ENCODE data around the gene PMS2.

Gene PMS2

DNA sequence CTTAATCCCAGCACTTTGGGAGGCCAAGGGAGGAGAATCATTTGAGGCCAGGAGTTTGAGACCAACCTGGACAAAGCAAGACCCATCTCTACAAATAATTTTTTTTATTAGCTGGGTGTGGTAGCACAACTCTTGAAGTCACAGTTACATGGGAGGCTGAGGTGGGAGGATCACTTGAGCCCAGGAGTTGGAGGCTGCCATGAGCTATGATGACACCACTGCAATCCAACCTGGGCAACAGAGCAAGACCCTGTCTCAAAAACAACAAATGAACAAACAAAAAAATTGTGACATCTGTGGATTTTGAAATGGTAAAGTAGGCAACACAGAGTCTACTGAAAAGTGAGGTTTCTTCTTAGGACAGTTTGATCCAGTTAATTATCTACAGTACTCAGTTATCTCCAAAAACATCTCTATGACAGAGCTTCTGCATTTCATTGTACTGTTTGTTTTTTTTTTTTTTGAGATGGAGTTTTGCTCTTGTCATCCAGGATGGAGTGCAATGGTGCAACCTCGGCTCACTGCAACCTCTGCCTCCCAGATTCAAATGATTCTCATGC is 19.0 kb upstream of the PMS2 start:
- no peak overlapping the region for H4K91ac ChIP-seq (ENCODE audit: low read depth, low read length)
- H3K4me3 ChIP-seq (ENCODE audit: low read depth, low read length) = no peak overlapping the region
- H3K9me3 ChIP-seq (ENCODE audit: insufficient read depth, low read depth, low read length) = no peaks in the 10 kb centered on the region
- no peak overlapping the region for H2BK120ac ChIP-seq (ENCODE audit: insufficient read depth, low read length, poor library complexity)
- H4K12ac ChIP-seq (ENCODE audit: low read depth, low read length) = no peak overlapping the region
- no peak overlapping the region for H4K8ac ChIP-seq (ENCODE audit: low read depth, low read length)
- no peak for DNase-seq
- H3K14ac ChIP-seq (ENCODE audit: low read length) = no peak overlapping the region
- no peak overlapping the region for H2BK12ac ChIP-seq (ENCODE audit: low read length)
- no peaks in the 10 kb centered on the region for H3K79me2 ChIP-seq (ENCODE audit: control insufficient read depth, insufficient read depth, low read length, poor library complexity)
- peaks cover 53 to 70% of the 10 kb centered on the region in 2 experiments for H3K36me3 ChIP-seq (ENCODE audit: control insufficient read depth in 1 of 2, insufficient read depth in 2 of 2, low read length in 2 of 2)
- no peak overlapping the region for H3K4ac ChIP-seq (ENCODE audit: low read depth, low read length)
- no peaks in the 10 kb centered on the region for H3K79me1 ChIP-seq (ENCODE audit: low read length)
- H3K23ac ChIP-seq (ENCODE audit: low read length) = no peak overlapping the region
- H3K9ac ChIP-seq (ENCODE audit: low read length) = no peak overlapping the region
- no peak overlapping the region for H2AFZ ChIP-seq (ENCODE audit: insufficient read depth, low read length, poor library complexity)
- no peak overlapping the region for H3K27ac ChIP-seq (ENCODE audit: low read depth, low read length)
- H2AK5ac ChIP-seq (ENCODE audit: low read length) = no peak overlapping the region
- no peak overlapping the region for H3K18ac ChIP-seq (ENCODE audit: low read length)
- H2BK5ac ChIP-seq (ENCODE audit: low read depth, low read length, poor library complexity) = no peak overlapping the region
- WGBS (ENCODE audit: extremely low coverage, insufficient coverage, insufficient read length) = no CpG with 5 or more reads among the region's 1 CpG
- no peak overlapping the region for H3K4me2 ChIP-seq (ENCODE audit: low read length)
- H3K27me3 ChIP-seq (ENCODE audit: insufficient read depth, low read length) = no peaks in the 10 kb centered on the region
- peaks cover 0 to 3% of the 10 kb centered on the region in 2 experiments for H3K4me1 ChIP-seq (ENCODE audit: control insufficient read depth in 1 of 2, insufficient read depth in 2 of 2, low read length in 2 of 2)

DNA sequence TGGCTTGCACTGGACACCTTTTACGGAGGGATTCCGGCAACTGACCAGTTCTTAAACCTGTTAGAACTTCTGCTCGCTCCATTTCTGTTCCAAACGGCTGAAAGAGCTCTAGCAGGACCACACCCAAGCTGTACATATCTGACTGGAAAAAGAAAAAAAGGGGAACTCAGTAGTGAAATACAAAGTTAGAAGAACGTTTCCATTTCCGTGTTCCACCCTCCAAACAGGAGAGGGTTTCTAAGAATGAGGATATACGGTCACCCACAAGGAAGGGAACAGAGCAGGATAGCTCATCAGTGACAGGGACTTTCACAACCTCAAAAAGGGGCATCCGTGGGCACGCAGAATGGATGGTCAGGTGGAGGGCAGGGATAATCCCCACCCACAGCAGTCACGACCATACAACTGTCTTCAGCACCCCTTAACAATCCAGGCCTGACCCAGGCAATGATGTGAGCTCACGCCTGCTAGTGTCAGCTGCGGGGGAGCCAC is 18.0 kb upstream of the PMS2 start:
- Histone ChIP-seq H2BK12ac (ENCODE audit: low read length) (no peak overlapping the region), H3K4me2 (ENCODE audit: low read length) (no peak overlapping the region), H2BK120ac (ENCODE audit: insufficient read depth, low read length, poor library complexity) (no peak overlapping the region), H3K4ac (ENCODE audit: low read depth, low read length) (no peak overlapping the region), H3K14ac (ENCODE audit: low read length) (no peak overlapping the region), H3K27me3 (ENCODE audit: insufficient read depth, low read length) (no peaks in the 10 kb centered on the region), H4K12ac (ENCODE audit: low read depth, low read length) (no peak overlapping the region), H3K36me3 (ENCODE audit: control insufficient read depth in 1 of 2, insufficient read depth in 2 of 2, low read length in 2 of 2) (peaks cover 59 to 76% of the 10 kb centered on the region in 2 experiments), H2BK5ac (ENCODE audit: low read depth, low read length, poor library complexity) (no peak overlapping the region), H2AFZ (ENCODE audit: insufficient read depth, low read length, poor library complexity) (no peak overlapping the region), H3K79me2 (ENCODE audit: control insufficient read depth, insufficient read depth, low read length, poor library complexity) (no peaks in the 10 kb centered on the region), H3K4me1 (ENCODE audit: control insufficient read depth in 1 of 2, insufficient read depth in 2 of 2, low read length in 2 of 2) (peaks cover 0 to 3% of the 10 kb centered on the region in 2 experiments), H3K9me3 (ENCODE audit: insufficient read depth, low read depth, low read length) (no peaks in the 10 kb centered on the region), H2AK5ac (ENCODE audit: low read length) (no peak overlapping the region), H4K91ac (ENCODE audit: low read depth, low read length) (no peak overlapping the region), H3K79me1 (ENCODE audit: low read length) (no peaks in the 10 kb centered on the region), H4K8ac (ENCODE audit: low read depth, low read length) (no peak overlapping the region), H3K18ac (ENCODE audit: low read length) (no peak overlapping the region), H3K4me3 (ENCODE audit: low read depth, low read length) (no peak overlapping the region), H3K9ac (ENCODE audit: low read length) (no peak overlapping the region), H3K23ac (ENCODE audit: low read length) (no peak overlapping the region), H3K27ac (ENCODE audit: low read depth, low read length) (no peak overlapping the region)
- no CpG with 5 or more reads among the region's 12 CpGs for WGBS (ENCODE audit: extremely low coverage, insufficient coverage, insufficient read length)
- no peak for DNase-seq

DNA sequence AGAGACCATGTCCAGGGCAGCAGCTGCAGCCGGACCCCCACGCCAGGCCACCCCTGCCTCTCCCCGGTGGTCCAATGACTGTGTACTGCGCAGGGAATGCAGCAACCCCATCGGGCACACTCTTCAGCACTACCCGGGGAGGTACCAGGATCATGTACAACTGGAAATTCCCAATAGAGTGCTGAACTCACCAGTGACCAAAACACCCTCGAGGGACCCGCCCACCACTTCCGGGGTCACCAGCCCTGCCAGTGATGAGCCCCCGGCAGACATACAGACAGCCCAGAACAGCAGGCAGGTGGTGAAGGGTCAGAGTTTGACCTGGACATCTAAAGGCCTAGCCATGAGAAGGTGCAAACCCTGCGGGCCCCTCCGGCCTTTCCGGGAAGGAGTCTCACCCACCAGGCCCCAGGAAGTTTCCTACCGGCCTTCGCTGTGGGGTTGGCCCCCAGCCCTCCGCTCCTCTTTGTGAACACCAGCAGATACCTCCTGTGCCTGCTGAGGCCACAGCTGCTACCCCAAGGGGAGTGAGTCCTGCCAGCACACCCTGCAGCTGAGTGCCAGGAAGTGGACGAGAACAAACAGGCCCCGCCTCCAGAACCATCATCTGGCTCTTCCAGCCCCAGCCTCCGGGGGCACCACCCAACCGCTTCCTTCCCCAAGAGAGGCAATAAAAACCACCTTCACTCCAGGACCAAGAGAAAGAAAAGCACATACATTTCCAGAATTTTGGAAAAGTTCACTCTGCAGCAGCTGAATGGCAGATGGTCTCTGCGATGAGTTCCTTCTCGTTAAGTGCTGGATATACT is 17.4 kb upstream of the PMS2 start:
- Histone ChIP-seq H2AFZ (ENCODE audit: insufficient read depth, low read length, poor library complexity) (no peak overlapping the region), H3K18ac (ENCODE audit: low read length) (peak overlapping the region; percentile 29), H3K4ac (ENCODE audit: low read depth, low read length) (no peak overlapping the region), H3K4me1 (ENCODE audit: control insufficient read depth in 1 of 2, insufficient read depth in 2 of 2, low read length in 2 of 2) (peaks cover 0 to 3% of the 10 kb centered on the region in 2 experiments), H2BK5ac (ENCODE audit: low read depth, low read length, poor library complexity) (no peak overlapping the region), H3K27me3 (ENCODE audit: insufficient read depth, low read length) (no peaks in the 10 kb centered on the region), H2BK12ac (ENCODE audit: low read length) (peak overlapping the region; percentile 33), H4K8ac (ENCODE audit: low read depth, low read length) (peak overlapping the region; percentile 74), H3K79me1 (ENCODE audit: low read length) (no peaks in the 10 kb centered on the region), H4K12ac (ENCODE audit: low read depth, low read length) (peak overlapping the region; percentile 59), H3K14ac (ENCODE audit: low read length) (no peak overlapping the region), H3K9ac (ENCODE audit: low read length) (no peak overlapping the region), H2AK5ac (ENCODE audit: low read length) (no peak overlapping the region), H3K79me2 (ENCODE audit: control insufficient read depth, insufficient read depth, low read length, poor library complexity) (no peaks in the 10 kb centered on the region), H3K27ac (ENCODE audit: low read depth, low read length) (no peak overlapping the region), H3K4me3 (ENCODE audit: low read depth, low read length) (no peak overlapping the region), H2BK120ac (ENCODE audit: insufficient read depth, low read length, poor library complexity) (no peak overlapping the region), H4K91ac (ENCODE audit: low read depth, low read length) (no peak overlapping the region), H3K23ac (ENCODE audit: low read length) (no peak overlapping the region), H3K9me3 (ENCODE audit: insufficient read depth, low read depth, low read length) (no peaks in the 10 kb centered on the region), H3K36me3 (ENCODE audit: control insufficient read depth in 1 of 2, insufficient read depth in 2 of 2, low read length in 2 of 2) (peaks cover 56 to 76% of the 10 kb centered on the region in 2 experiments), H3K4me2 (ENCODE audit: low read length) (no peak overlapping the region)
- DNase-seq = no peak
- no CpG with 5 or more reads among the region's 22 CpGs for WGBS (ENCODE audit: extremely low coverage, insufficient coverage, insufficient read length)

DNA sequence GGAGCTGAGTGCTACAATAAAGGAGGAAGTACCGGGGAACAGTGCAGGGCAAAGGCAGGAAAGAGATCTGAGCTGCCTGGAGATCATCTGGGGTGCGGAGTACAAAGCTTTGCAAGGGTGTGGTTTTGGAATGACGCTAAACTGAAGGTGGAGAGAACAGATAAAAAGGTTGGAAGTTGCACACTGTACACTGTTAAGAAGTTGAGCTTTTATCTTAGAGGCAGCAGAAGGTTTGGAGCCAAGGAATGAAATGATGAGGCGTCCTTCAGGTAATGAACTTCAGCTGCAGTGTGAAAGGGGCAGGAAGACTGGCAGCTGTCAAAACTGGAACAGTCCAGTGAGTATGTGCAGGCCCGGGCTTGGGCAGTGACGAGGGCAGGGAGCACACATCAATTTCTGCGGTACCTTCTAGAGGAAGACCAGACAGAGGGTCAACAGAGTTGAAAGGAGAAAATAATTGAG is 15.2 kb upstream of the PMS2 start:
- no peak overlapping the region for H2BK5ac ChIP-seq (ENCODE audit: low read depth, low read length, poor library complexity)
- H3K4me2 ChIP-seq (ENCODE audit: low read length) = no peak overlapping the region
- H3K14ac ChIP-seq (ENCODE audit: low read length) = no peak overlapping the region
- H4K91ac ChIP-seq (ENCODE audit: low read depth, low read length) = no peak overlapping the region
- H3K23ac ChIP-seq (ENCODE audit: low read length) = no peak overlapping the region
- no peaks in the 10 kb centered on the region for H3K79me2 ChIP-seq (ENCODE audit: control insufficient read depth, insufficient read depth, low read length, poor library complexity)
- no peak overlapping the region for H2BK12ac ChIP-seq (ENCODE audit: low read length)
- H3K27ac ChIP-seq (ENCODE audit: low read depth, low read length) = no peak overlapping the region
- no peak overlapping the region for H3K4ac ChIP-seq (ENCODE audit: low read depth, low read length)
- no peak overlapping the region for H2AK5ac ChIP-seq (ENCODE audit: low read length)
- no peak overlapping the region for H2AFZ ChIP-seq (ENCODE audit: insufficient read depth, low read length, poor library complexity)
- H3K9ac ChIP-seq (ENCODE audit: low read length) = no peak overlapping the region
- H3K27me3 ChIP-seq (ENCODE audit: insufficient read depth, low read length) = no peaks in the 10 kb centered on the region
- H3K79me1 ChIP-seq (ENCODE audit: low read length) = no peaks in the 10 kb centered on the region
- no peak overlapping the region for H3K4me3 ChIP-seq (ENCODE audit: low read depth, low read length)
- no peak for DNase-seq
- H3K4me1 ChIP-seq (ENCODE audit: control insufficient read depth in 1 of 2, insufficient read depth in 2 of 2, low read length in 2 of 2) = peaks cover 4 to 12% of the 10 kb centered on the region in 2 experiments
- no peaks in the 10 kb centered on the region for H3K9me3 ChIP-seq (ENCODE audit: insufficient read depth, low read depth, low read length)
- no peak overlapping the region for H4K12ac ChIP-seq (ENCODE audit: low read depth, low read length)
- no CpG with 5 or more reads among the region's 7 CpGs for WGBS (ENCODE audit: extremely low coverage, insufficient coverage, insufficient read length)
- H3K36me3 ChIP-seq (ENCODE audit: control insufficient read depth in 1 of 2, insufficient read depth in 2 of 2, low read length in 2 of 2) = peaks cover 51 to 70% of the 10 kb centered on the region in 2 experiments
- no peak overlapping the region for H3K18ac ChIP-seq (ENCODE audit: low read length)
- no peak overlapping the region for H4K8ac ChIP-seq (ENCODE audit: low read depth, low read length)
- no peak overlapping the region for H2BK120ac ChIP-seq (ENCODE audit: insufficient read depth, low read length, poor library complexity)
